IMR-90 (cell line): Measurements from ENCODE around the gene PCSK5. TPM values are rescaled to one million over a fixed set of nuclear protein-coding genes. Genes with fewer than 3 reads are reported as not detected.

Experiments
- ATAC-seq: fragments of 200-7000 bp; cut with Tn5 transposase; 2 replicates; pipeline ENCODE4 v1.9.1; 2020; ENCODE audit warnings: low read depth, mild to moderate bottlenecking, moderate library complexity
- BruUV-seq: library from RNA; stranded (reverse); fragments of 400-500 nt; replicated peaks from 2 replicates; lab custom pipeline; 2021; lab: Mats Ljungman, UMichigan
- CTCF ChIA-PET: fragments of 300-600 bp; formaldehyde crosslinking; extraction: SDS; loops from one replicate; lab custom pipeline; 2021; ENCODE audit warnings: antibody characterized with exemption; lab: Yijun Ruan, JAX
- POLR2A ChIA-PET: fragments of 300-600 bp; sonication (Branson Sonifier 250); formaldehyde crosslinking; loops from one replicate; lab custom pipeline; 2022; ENCODE audit warnings: antibody characterized with exemption; ENCODE audit not compliant: unreplicated experiment; lab: Charles Lee
- DNase-seq: peaks from one replicate; pipeline ENCODE4 v3.0.0; 2013
- H2AFZ ChIP-seq: replicated peaks from 2 replicates; pipeline ENCODE3; 2013; ENCODE audit warnings: low read length, mild to moderate bottlenecking; ENCODE audit not compliant: poor library complexity
- H2AK5ac ChIP-seq: 2 replicates; pipeline ENCODE4 v1.6.1; 2013; ENCODE audit warnings: low read depth, low read length, inconsistent platforms
- H2AK9ac ChIP-seq: replicated peaks from 2 replicates; pipeline ENCODE3; 2013; ENCODE audit warnings: mild to moderate bottlenecking, low read depth, low read length, moderate library complexity; ENCODE audit not compliant: poor library complexity
- H2BK120ac ChIP-seq: 2 replicates; pipeline ENCODE4 v1.6.1; 2013; ENCODE audit warnings: low read depth, low read length, inconsistent platforms
- H2BK15ac ChIP-seq: 3 replicates; pipeline ENCODE4 v1.6.1; 2013; ENCODE audit warnings: low read depth, low read length, inconsistent platforms
- H2BK20ac ChIP-seq: 2 replicates; pipeline ENCODE4 v1.6.1; 2013; ENCODE audit warnings: low read depth, mild to moderate bottlenecking, inconsistent platforms, low read length, moderate library complexity
- H2BK5ac ChIP-seq: 2 replicates; pipeline ENCODE4 v1.6.1; 2013; ENCODE audit warnings: mild to moderate bottlenecking, low read depth, low read length, inconsistent platforms; ENCODE audit not compliant: poor library complexity, severe bottlenecking
- H3K14ac ChIP-seq: replicated peaks from 2 replicates; pipeline ENCODE4 v1.6.1; 2013; ENCODE audit warnings: low read depth, low read length, inconsistent platforms
- H3K18ac ChIP-seq: 2 replicates; pipeline ENCODE4 v1.6.1; 2013; ENCODE audit warnings: low read depth, low read length, control low read depth
- H3K23ac ChIP-seq: 2 replicates; pipeline ENCODE4 v1.6.1; 2013; ENCODE audit warnings: low read depth, low read length, inconsistent platforms
- H3K27ac ChIP-seq: 2 replicates; pipeline ENCODE4 v1.5.1; 2013; ENCODE audit warnings: mild to moderate bottlenecking, control low read depth, low read length; ENCODE audit not compliant: insufficient read depth
- H3K27me3 ChIP-seq: 2 replicates; pipeline ENCODE4 v1.6.1; 2013; ENCODE audit warnings: low read length; ENCODE audit not compliant: control insufficient read depth, insufficient read depth
- H3K36me3 ChIP-seq: 2 replicates; pipeline ENCODE4 v1.6.1; 2013; ENCODE audit warnings: low read length, mixed read lengths; ENCODE audit not compliant: control insufficient read depth, insufficient read depth
- H3K4ac ChIP-seq: 2 replicates; pipeline ENCODE4 v1.6.1; 2013; ENCODE audit warnings: low read depth, low read length, inconsistent platforms
- H3K4me1 ChIP-seq: 2 replicates; pipeline ENCODE4 v1.6.1; 2013; ENCODE audit warnings: low read length, mixed read lengths; ENCODE audit not compliant: control insufficient read depth, insufficient read depth
- H3K4me2 ChIP-seq: 2 replicates; pipeline ENCODE4 v1.6.1; 2013; ENCODE audit warnings: low read depth, mild to moderate bottlenecking, control low read depth, low read length, moderate library complexity
- H3K4me3 ChIP-seq: 2 replicates; pipeline ENCODE4 v1.5.1; 2013; ENCODE audit warnings: low read depth, mild to moderate bottlenecking, control low read depth, low read length, moderate library complexity; ENCODE audit not compliant: insufficient read depth
- H3K56ac ChIP-seq: 2 replicates; pipeline ENCODE4 v1.6.1; 2013; ENCODE audit warnings: low read length, inconsistent platforms; ENCODE audit not compliant: insufficient read depth; ENCODE audit errors: extremely low read depth
- H3K79me1 ChIP-seq, 2 experiments: 2 replicates each; pipeline ENCODE4 v1.6.1; 2013; ENCODE audit warnings: low read length in 2 of 2, inconsistent platforms in 1 of 2, low read depth in 1 of 2
- H3K9ac ChIP-seq: 2 replicates; pipeline ENCODE4 v1.6.1; 2013; ENCODE audit warnings: low read depth, low read length, control low read depth
- H3K9me1 ChIP-seq: 2 replicates; pipeline ENCODE4 v1.6.1; 2013; ENCODE audit warnings: low read length, inconsistent platforms; ENCODE audit not compliant: insufficient read depth
- H3K9me3 ChIP-seq: 2 replicates; pipeline ENCODE4 v1.6.1; 2013; ENCODE audit warnings: low read length; ENCODE audit not compliant: control insufficient read depth, insufficient read depth
- H4K20me1 ChIP-seq: 2 replicates; pipeline ENCODE4 v1.6.1; 2013; ENCODE audit warnings: low read length, inconsistent platforms; ENCODE audit not compliant: insufficient read depth
- H4K5ac ChIP-seq: 2 replicates; pipeline ENCODE4 v1.6.1; 2013; ENCODE audit warnings: mild to moderate bottlenecking, low read depth, low read length, control low read depth
- H4K8ac ChIP-seq, 2 experiments: 2 replicates each; pipeline ENCODE4 v1.6.1; 2013; ENCODE audit warnings: low read depth in 2 of 2, low read length in 2 of 2, control low read depth in 1 of 2, inconsistent platforms in 1 of 2
- H4K91ac ChIP-seq: 2 replicates; pipeline ENCODE4 v1.6.1; 2013; ENCODE audit warnings: low read depth, low read length, inconsistent platforms; ENCODE audit not compliant: insufficient read depth
- BHLHE40 ChIP-seq: fragments of 150-350 bp; IDR thresholded peaks from 2 replicates; pipeline ENCODE4 v1.6.1; 2016; ENCODE audit warnings: mild to moderate bottlenecking, low read depth, low read length
- CEBPB ChIP-seq: IDR thresholded peaks from 2 replicates; pipeline ENCODE4 v1.6.1; 2012; ENCODE audit warnings: low read depth, low read length, improper control_type of control experiment
- CHD1 ChIP-seq: IDR thresholded peaks from 2 replicates; pipeline ENCODE4 v1.6.1; 2012; ENCODE audit warnings: low read depth, low read length, improper control_type of control experiment
- FOS ChIP-seq: fragments of 150-350 bp; IDR thresholded peaks from 2 replicates; pipeline ENCODE4 v1.6.1; 2016; ENCODE audit warnings: low read depth, low read length
- MAFK ChIP-seq: IDR thresholded peaks from 2 replicates; pipeline ENCODE4 v1.6.1; 2012; ENCODE audit warnings: low read depth, low read length, improper control_type of control experiment
- MAZ ChIP-seq: IDR thresholded peaks from 2 replicates; pipeline ENCODE4 v1.6.1; 2012; ENCODE audit warnings: low read depth, mild to moderate bottlenecking, low read length, improper control_type of control experiment, moderate library complexity, borderline replicate concordance
- MXI1 ChIP-seq: IDR thresholded peaks from 2 replicates; pipeline ENCODE4 v1.6.1; 2012; ENCODE audit warnings: low read depth, mild to moderate bottlenecking, low read length, moderate library complexity, borderline replicate concordance
- NFE2L2 ChIP-seq: fragments of 150-350 bp; IDR thresholded peaks from 2 replicates; pipeline ENCODE4 v1.6.1; 2016; ENCODE audit warnings: low read depth, mild to moderate bottlenecking, low read length
- POLR2A ChIP-seq: IDR thresholded peaks from 2 replicates; pipeline ENCODE4 v1.6.1; 2012; ENCODE audit warnings: mild to moderate bottlenecking, low read depth, low read length
- RAD21 ChIP-seq: IDR thresholded peaks from 2 replicates; pipeline ENCODE4 v1.6.1; 2012; ENCODE audit warnings: low read length, improper control_type of control experiment
- RCOR1 ChIP-seq: IDR thresholded peaks from 2 replicates; pipeline ENCODE4 v1.6.1; 2012; ENCODE audit warnings: mild to moderate bottlenecking, low read length, improper control_type of control experiment; ENCODE audit not compliant: insufficient replicate concordance
- RFX5 ChIP-seq: IDR thresholded peaks from 2 replicates; pipeline ENCODE4 v1.8.0; 2012; ENCODE audit warnings: low read depth, mild to moderate bottlenecking, low read length, moderate library complexity
- SMC3 ChIP-seq: fragments of 150-350 bp; IDR thresholded peaks from 2 replicates; pipeline ENCODE4 v1.6.1; 2016; ENCODE audit warnings: low read depth, mild to moderate bottlenecking, antibody characterized with exemption, low read length, moderate library complexity
- WGBS, 2 experiments: methylation state at CpG; one replicate each; pipeline versions ENCODE4 v1.1.5 to v1.1.7; 2013; ENCODE audit warnings: missing lambda C conversion rate in 2 of 2; ENCODE audit not compliant: insufficient read length in 1 of 2; ENCODE audit errors: extremely low coverage in 2 of 2; 5-methylcytosine and 5-hydroxymethylcytosine counted together
- dilution Hi-C: fragments of 300-500 bp; cut with HindIII; formaldehyde crosslinking; loops from one replicate; pipeline ENCODE4 v1.14.3; 2018; ENCODE audit warnings: low sequenced_read_pairs; ENCODE audit not compliant: unreplicated experiment
- in situ Hi-C: fragments of 300-500 bp; cut with MboI; formaldehyde crosslinking; loops from 3 replicates; pipeline ENCODE4 v1.14.3; 2019; ENCODE audit warnings: low sequenced_read_pairs, inconsistent platforms, mixed read lengths
- intact Hi-C: fragments of 100-400 bp; cut with micrococcal nuclease; formaldehyde crosslinking; loops from 2 replicates; pipeline ENCODE4 v1.10.0; 2022
- polyA plus RNA-seq, 3 experiments: library from polyadenylated mRNA; depleted of rRNA; stranded (reverse); fragments of >200 nt; gene quantifications; 2 replicates each; pipeline ENCODE4 v1.2.3, GENCODE V29; 2012; ENCODE audit warnings: low replicate concordance in 1 of 3
- total RNA-seq: library from RNA; depleted of rRNA; stranded (reverse); fragments of >200 nt; gene quantifications from 2 replicates; pipeline ENCODE4 v1.2.3, GENCODE V29; 2012
- TF ChIP-seq, protein P1 (sequence below): conservative IDR thresholded peaks from 2 replicates; pipeline ENCODE4 v1.5.1; 2012; ENCODE audit warnings: mild to moderate bottlenecking, low read depth, low read length, improper control_type of control experiment
- TF ChIP-seq, protein P2 (sequence below): fragments of 150-350 bp; IDR thresholded peaks from 2 replicates; pipeline ENCODE4 v1.6.1; 2017; ENCODE audit warnings: mild to moderate bottlenecking, antibody characterized with exemption, low read length, low read depth
- TF ChIP-seq, protein P3 (sequence below): fragments of 150-350 bp; IDR thresholded peaks from 2 replicates; pipeline ENCODE4 v1.6.1; 2016; ENCODE audit warnings: low read depth, mild to moderate bottlenecking, low read length, moderate library complexity, borderline replicate concordance

The PCSK5 gene
- total and polyA plus RNA-seq, 2 of the 4 experiments (the other 2 are of a cell fraction) = 1.5 to 3.0 TPM

DNA sequence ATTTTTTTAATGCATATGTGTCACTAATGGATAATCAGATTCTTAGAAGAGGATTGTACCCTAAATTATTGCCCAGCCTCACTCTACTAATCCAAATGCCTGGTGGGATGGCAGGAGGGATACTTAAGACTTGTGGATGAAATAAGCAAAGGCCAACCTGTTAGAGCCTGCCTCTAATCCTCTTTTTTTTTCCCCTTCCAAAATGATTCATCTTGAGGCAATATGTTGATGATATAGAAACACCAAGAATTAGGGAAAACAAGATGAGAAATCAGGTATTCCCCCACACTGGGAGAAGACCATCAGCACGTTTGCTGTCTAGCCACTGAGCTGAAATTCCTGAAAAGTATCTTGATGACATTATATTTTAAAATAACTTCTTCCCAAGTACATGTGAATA lies 451.7 kb downstream of the PCSK5 start:
- POLR2A ChIA-PET = no interaction called here
- in situ Hi-C loops (no loop called here), dilution Hi-C loops (no loop called here), intact Hi-C loops (no loop called here)
- H3K79me1 ChIP-seq = no peaks in the 10 kb centered on the region
- no peak overlapping the region for H2BK15ac ChIP-seq
- no CpG with 5 or more reads among the region's 1 CpG for WGBS, 2 experiments
- no peak overlapping the region for H3K4ac ChIP-seq
- CTCF ChIA-PET = interaction anchor here (0.6 kb wide), 1 partner anchor 32 kb away, joined by 3 read pairs; no protein-coding TSS in a partner anchor
- no peak overlapping the region for H3K14ac ChIP-seq
- H2BK20ac ChIP-seq = no peak overlapping the region
- no peak overlapping the region for H3K23ac ChIP-seq
- H3K27me3 ChIP-seq = no peaks in the 10 kb centered on the region
- no peak overlapping the region for H3K4me2 ChIP-seq
- no TSS peak for BruUV-seq
- H3K9me1 ChIP-seq = no peaks in the 10 kb centered on the region
- H2AK9ac ChIP-seq = no peak overlapping the region
- H3K4me1 ChIP-seq = no peaks in the 10 kb centered on the region
- H3K9me3 ChIP-seq = no peaks in the 10 kb centered on the region
- no peak overlapping the region for H4K8ac ChIP-seq
- no peak overlapping the region for H3K56ac ChIP-seq
- H2BK5ac ChIP-seq = no peak overlapping the region
- no peaks in the 10 kb centered on the region for H4K20me1 ChIP-seq
- no peak overlapping the region for H4K91ac ChIP-seq
- no peak overlapping the region for H2AFZ ChIP-seq
- H3K36me3 ChIP-seq = no peaks in the 10 kb centered on the region
- no peak overlapping the region for H3K27ac ChIP-seq
- no peak for DNase-seq
- H2AK5ac ChIP-seq = no peak overlapping the region
- no peak overlapping the region for H4K5ac ChIP-seq
- TF ChIP-seq CEBPB (no peak), MXI1 (no peak), CHD1 (no peak), BHLHE40 (no peak), SMC3 (no peak), POLR2A (no peak), RCOR1 (no peak), FOS (no peak), MAZ (no peak), NFE2L2 (no peak), RAD21 (no peak), MAFK (no peak), RFX5 (no peak)
- TF ChIP-seq, protein P1, sequence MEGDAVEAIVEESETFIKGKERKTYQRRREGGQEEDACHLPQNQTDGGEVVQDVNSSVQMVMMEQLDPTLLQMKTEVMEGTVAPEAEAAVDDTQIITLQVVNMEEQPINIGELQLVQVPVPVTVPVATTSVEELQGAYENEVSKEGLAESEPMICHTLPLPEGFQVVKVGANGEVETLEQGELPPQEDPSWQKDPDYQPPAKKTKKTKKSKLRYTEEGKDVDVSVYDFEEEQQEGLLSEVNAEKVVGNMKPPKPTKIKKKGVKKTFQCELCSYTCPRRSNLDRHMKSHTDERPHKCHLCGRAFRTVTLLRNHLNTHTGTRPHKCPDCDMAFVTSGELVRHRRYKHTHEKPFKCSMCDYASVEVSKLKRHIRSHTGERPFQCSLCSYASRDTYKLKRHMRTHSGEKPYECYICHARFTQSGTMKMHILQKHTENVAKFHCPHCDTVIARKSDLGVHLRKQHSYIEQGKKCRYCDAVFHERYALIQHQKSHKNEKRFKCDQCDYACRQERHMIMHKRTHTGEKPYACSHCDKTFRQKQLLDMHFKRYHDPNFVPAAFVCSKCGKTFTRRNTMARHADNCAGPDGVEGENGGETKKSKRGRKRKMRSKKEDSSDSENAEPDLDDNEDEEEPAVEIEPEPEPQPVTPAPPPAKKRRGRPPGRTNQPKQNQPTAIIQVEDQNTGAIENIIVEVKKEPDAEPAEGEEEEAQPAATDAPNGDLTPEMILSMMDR = no peak
- TF ChIP-seq, protein P2, sequence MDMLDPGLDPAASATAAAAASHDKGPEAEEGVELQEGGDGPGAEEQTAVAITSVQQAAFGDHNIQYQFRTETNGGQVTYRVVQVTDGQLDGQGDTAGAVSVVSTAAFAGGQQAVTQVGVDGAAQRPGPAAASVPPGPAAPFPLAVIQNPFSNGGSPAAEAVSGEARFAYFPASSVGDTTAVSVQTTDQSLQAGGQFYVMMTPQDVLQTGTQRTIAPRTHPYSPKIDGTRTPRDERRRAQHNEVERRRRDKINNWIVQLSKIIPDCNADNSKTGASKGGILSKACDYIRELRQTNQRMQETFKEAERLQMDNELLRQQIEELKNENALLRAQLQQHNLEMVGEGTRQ = no peak
- TF ChIP-seq, protein P3, sequence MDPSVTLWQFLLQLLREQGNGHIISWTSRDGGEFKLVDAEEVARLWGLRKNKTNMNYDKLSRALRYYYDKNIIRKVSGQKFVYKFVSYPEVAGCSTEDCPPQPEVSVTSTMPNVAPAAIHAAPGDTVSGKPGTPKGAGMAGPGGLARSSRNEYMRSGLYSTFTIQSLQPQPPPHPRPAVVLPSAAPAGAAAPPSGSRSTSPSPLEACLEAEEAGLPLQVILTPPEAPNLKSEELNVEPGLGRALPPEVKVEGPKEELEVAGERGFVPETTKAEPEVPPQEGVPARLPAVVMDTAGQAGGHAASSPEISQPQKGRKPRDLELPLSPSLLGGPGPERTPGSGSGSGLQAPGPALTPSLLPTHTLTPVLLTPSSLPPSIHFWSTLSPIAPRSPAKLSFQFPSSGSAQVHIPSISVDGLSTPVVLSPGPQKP = no peak
- no peak for ATAC-seq
- H3K4me3 ChIP-seq = no peak overlapping the region
- H3K9ac ChIP-seq = no peak overlapping the region
- H3K18ac ChIP-seq = no peak overlapping the region
- no peak overlapping the region for H2BK120ac ChIP-seq
